Measurements from ENCODE around the gene PPM1A. TPM values are rescaled to one million over a fixed set of nuclear protein-coding genes. Genes with fewer than 3 reads are reported as not detected.

PPM1A gene
- total and polyA plus RNA-seq, 8 donors = 49.4 to 60.2 (median 54.9) TPM

DNA sequence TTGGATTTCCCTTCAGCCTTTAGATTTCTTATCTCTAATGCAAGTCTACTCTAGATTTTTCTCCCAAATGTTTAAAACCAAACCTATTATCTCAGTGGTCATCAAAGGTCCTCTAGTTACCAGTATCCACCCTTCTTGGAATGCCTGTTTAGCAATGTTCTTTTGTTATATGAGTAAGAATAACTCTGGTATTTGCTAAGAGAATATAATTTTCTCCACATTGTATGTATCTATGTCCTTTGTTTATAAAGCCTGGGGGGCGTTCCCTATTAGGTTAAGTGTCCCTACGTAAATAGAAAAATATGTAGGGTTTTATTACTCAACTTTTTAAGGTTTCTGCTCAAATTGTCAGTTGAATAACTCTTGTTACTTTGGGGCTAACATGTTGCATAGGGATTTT lies 27.3 kb downstream of the PPM1A start:
- Histone ChIP-seq H3K36me3 (no peaks in the 10 kb centered on the region), H3K27me3 (no peaks in the 10 kb centered on the region), H3K9me3 (no peaks in the 10 kb centered on the region), H3K27ac (no peak overlapping the region), H3K4me3 (no peak overlapping the region), H3K4me1 (peaks cover 0 to 53% of the 10 kb centered on the region in 2 donors)
- intact Hi-C loops (cut with DNase I) = no loop called here
- ATAC-seq (no peak), DNase-seq (no peak)
- TF ChIP-seq, protein P1, sequence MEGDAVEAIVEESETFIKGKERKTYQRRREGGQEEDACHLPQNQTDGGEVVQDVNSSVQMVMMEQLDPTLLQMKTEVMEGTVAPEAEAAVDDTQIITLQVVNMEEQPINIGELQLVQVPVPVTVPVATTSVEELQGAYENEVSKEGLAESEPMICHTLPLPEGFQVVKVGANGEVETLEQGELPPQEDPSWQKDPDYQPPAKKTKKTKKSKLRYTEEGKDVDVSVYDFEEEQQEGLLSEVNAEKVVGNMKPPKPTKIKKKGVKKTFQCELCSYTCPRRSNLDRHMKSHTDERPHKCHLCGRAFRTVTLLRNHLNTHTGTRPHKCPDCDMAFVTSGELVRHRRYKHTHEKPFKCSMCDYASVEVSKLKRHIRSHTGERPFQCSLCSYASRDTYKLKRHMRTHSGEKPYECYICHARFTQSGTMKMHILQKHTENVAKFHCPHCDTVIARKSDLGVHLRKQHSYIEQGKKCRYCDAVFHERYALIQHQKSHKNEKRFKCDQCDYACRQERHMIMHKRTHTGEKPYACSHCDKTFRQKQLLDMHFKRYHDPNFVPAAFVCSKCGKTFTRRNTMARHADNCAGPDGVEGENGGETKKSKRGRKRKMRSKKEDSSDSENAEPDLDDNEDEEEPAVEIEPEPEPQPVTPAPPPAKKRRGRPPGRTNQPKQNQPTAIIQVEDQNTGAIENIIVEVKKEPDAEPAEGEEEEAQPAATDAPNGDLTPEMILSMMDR (IDR thresholded peaks at IDR 0.05) = no peak

DNA sequence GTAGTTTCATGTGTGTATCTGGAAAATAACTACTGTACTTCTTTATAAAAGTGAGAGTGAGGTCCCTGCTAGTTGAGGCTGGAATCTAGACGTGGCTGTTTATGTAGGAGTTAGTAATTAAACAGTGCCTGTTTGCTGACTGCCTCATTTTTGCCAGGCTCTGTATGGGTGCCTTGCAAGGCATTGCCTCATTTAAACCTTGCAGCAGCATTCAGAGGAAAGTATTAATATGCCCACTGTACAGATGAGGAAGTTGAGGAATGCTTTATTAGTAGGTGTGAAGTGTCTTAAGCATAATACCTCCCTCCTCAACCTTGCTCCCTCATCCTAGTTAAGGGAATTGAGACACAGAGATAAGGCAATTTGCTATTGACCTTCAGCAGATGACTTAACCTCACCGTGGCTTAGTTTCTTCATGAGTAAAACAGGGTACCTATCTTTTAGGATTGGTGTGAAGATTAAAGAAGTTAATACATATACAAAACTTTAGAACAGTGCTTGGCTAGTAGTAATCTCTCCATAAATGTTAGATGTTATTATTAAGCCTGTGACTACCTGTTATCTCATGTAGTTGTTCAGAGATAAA lies 28.7 kb downstream of the PPM1A start:
- Histone ChIP-seq H3K9me3 (no peaks in the 10 kb centered on the region), H3K27ac (no peak overlapping the region), H3K27me3 (no peaks in the 10 kb centered on the region), H3K36me3 (peaks cover 0 to 6% of the 10 kb centered on the region in 2 donors), H3K4me3 (no peak overlapping the region), H3K4me1 (peaks cover 0 to 42% of the 10 kb centered on the region in 2 donors)
- TF ChIP-seq, protein P1 (IDR thresholded peaks at IDR 0.05) = no peak
- no peak for ATAC-seq
- no peak for DNase-seq
- intact Hi-C loops (cut with DNase I) = no loop called here

DNA sequence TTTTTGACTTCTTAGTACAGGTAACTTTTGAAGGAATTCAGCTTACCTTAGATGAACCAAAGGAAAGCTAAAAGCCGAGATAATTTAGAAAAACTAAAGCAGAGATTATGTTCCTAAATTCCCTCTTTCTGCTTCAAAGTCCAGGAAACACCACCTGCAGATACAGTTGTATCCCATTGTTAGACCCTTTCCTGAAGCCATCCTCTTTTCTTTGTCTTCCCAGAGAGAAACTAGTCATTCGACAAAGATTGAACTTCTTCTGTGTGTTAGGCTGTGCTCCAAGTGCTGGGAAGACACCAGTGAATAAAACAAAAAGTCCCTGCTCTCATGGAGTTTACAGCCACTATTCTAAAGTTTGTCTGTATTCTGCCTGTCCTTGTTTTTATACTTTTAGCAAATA lies 29.3 kb downstream of the PPM1A start:
- TF ChIP-seq, protein P1 (IDR thresholded peaks at IDR 0.05) = no peak
- no peak overlapping the region for H3K27ac ChIP-seq
- H3K4me1 ChIP-seq = peaks cover 0 to 36% of the 10 kb centered on the region in 2 donors
- intact Hi-C loops (cut with DNase I) = no loop called here
- no peak overlapping the region for H3K4me3 ChIP-seq
- H3K36me3 ChIP-seq = peaks cover 0 to 12% of the 10 kb centered on the region in 2 donors
- DNase-seq (no peak), ATAC-seq (no peak)
- no peaks in the 10 kb centered on the region for H3K9me3 ChIP-seq
- H3K27me3 ChIP-seq = no peaks in the 10 kb centered on the region

DNA sequence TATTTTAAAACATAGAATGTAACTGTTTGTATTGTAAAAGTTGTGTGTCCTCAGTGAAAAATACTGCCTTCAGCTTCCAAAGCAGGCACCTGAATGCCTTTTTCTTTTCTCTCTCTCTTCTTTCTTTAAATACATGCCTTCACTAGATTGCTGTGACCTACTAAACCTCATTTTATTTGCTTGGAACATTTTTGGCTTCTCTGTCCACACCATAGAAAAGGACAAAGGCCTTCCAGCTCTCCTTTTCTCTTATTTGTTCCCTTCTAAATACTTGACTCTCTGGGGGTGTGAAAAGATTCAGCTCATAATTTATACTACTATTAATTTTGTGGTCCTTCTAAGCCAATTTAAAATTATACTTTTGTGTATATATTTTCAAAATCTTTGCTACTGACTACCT lies 38.4 kb downstream of the PPM1A start:
- H3K36me3 ChIP-seq = peaks cover 0 to 63% of the 10 kb centered on the region in 2 donors
- no peak for DNase-seq
- TF ChIP-seq, protein P1 (IDR thresholded peaks at IDR 0.05) = no peak
- no peaks in the 10 kb centered on the region for H3K9me3 ChIP-seq
- ATAC-seq = no peak
- no peaks in the 10 kb centered on the region for H3K4me1 ChIP-seq
- intact Hi-C loops (cut with DNase I) = no loop called here
- no peak overlapping the region for H3K4me3 ChIP-seq
- H3K27ac ChIP-seq = no peak overlapping the region
- H3K27me3 ChIP-seq = no peaks in the 10 kb centered on the region

DNA sequence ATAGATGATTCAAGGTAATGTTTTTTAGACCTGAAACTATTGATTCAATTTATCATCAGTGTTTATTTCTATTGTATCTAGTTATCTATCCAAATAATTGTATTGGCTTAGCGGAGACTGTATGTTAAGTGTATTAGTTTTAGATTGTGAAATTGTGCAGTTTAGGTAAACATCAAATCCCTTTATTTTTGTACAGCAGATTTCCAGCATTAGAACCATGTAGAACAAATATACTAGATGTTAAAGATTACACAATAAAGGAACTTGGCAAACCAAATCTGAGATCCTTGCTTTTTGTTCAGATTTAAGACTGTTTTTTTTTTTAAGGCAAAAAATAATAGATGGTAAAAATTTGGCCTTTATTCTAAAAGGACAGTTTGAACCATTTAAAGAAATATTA lies 39.3 kb downstream of the PPM1A start:
- Histone ChIP-seq H3K36me3 (peaks cover 0 to 61% of the 10 kb centered on the region in 2 donors), H3K27ac (no peak overlapping the region), H3K9me3 (no peaks in the 10 kb centered on the region), H3K4me3 (no peak overlapping the region), H3K4me1 (no peaks in the 10 kb centered on the region), H3K27me3 (no peaks in the 10 kb centered on the region)
- DNase-seq (no peak), ATAC-seq (no peak)
- TF ChIP-seq, protein P1 (IDR thresholded peaks at IDR 0.05) = no peak
- intact Hi-C loops (cut with DNase I) = no loop called here

Data from left lung (tissue), 10 donors.